ENCODE results near the gene UBE2U.
"Not testable (repeated sequence)": the region's sequence is repeated elsewhere in the genome, so short reads cannot be mapped to it uniquely, and the experiment has no call there.

The UBE2U gene

DNA sequence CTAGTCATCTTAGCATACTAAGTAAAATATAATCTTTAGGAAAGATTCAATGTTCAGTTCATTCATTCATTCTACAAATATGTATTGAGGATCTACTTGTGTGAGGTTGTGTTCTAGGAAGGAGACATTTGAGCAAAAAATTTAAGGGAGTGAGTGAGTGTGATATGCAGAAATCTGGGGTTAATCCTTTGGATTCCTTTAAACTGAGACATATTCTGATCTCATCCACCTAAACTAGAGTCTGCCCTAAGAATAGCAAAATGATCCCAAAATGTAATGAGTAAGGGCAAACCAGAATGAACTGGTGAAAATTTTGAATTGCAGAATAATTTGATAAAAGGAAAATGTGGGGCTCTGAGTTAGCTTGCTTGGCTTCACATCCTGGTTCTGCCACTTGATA lies 8.6 kb downstream of the UBE2U start:
- CTCF ChIA-PET: no interaction called here
- POLR2A ChIA-PET: no interaction called here
- no peak for DNase-seq (ENCODE audit: extremely low spot score)
- TF ChIP-seq, protein P1, sequence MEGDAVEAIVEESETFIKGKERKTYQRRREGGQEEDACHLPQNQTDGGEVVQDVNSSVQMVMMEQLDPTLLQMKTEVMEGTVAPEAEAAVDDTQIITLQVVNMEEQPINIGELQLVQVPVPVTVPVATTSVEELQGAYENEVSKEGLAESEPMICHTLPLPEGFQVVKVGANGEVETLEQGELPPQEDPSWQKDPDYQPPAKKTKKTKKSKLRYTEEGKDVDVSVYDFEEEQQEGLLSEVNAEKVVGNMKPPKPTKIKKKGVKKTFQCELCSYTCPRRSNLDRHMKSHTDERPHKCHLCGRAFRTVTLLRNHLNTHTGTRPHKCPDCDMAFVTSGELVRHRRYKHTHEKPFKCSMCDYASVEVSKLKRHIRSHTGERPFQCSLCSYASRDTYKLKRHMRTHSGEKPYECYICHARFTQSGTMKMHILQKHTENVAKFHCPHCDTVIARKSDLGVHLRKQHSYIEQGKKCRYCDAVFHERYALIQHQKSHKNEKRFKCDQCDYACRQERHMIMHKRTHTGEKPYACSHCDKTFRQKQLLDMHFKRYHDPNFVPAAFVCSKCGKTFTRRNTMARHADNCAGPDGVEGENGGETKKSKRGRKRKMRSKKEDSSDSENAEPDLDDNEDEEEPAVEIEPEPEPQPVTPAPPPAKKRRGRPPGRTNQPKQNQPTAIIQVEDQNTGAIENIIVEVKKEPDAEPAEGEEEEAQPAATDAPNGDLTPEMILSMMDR (IDR thresholded peaks at IDR 0.05; ENCODE audit: control extremely low read depth, extremely low read depth, low read depth, missing control alignments): no peak

DNA sequence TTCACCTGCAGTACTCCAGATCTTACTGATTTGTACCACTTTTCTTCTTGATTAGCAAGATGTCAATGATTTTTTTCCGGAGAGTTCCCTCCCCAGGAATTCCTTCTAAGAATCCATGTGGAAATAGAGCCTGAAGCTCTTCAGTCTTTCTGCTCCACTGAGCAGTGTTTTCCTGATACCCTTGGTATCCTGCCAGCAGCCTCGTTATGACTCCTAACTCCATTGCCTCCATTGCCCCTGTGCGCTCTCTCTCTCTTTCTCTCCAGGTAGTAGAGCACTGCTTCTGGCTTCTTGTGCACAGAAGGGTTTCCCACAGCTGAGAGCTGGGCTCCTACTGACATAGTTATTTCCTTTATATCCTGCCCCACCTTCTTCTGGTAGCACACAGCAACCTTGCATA lies 12.2 kb downstream of the UBE2U start:
- TF ChIP-seq, protein P1 (IDR thresholded peaks at IDR 0.05; ENCODE audit: control extremely low read depth, extremely low read depth, low read depth, missing control alignments): no peak
- CTCF ChIA-PET: no interaction called here
- no peak for DNase-seq (ENCODE audit: extremely low spot score)
- POLR2A ChIA-PET: no interaction called here

- ChIA-PET POLR2A (no interaction called here), CTCF (no interaction called here)
- DNase-seq (ENCODE audit: extremely low spot score): no peak
- TF ChIP-seq, protein P1 (IDR thresholded peaks at IDR 0.05; ENCODE audit: control extremely low read depth, extremely low read depth, low read depth, missing control alignments): no peak
Measured at GRCh38 chr1:64220241-64220640, 16.8 kb downstream of the UBE2U start.

DNA sequence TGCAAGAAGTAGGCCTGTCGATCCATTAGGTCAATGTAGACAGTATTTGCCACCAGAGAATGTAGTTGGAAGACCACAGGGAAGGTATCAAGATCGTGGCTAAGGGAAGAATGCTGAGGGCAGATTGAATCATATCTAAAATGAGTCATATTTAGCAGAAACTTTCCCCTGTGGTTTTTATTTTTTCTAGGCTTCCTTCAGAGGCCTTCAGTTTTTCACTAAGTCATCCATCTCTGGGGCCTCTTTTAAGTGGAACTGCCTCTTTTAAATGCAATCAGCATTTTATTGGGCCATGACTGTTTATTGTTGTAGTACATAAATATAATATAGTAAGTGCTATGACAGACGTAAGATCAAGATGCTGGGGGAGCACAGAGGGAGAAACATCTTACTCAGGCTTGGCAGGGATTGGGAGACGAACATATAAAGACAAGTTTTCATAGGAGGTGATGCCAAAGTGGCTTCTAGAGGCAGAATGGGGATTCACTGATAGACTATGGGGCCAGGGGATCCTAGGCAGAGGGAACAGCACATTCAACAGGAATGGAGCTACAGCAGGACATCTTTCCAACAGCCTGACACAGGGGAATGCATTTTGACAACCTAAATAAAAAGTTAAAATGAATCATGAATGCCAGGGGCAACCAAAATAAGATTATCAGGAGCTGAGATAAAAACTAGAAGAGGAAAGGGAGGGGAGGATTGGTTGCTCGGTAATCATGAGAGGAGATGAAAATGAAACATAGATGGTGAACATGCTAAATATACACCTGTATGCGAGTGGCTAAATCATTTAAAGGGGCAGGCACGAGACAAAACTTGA lies 20.1 kb downstream of the UBE2U start:
- POLR2A ChIA-PET: no interaction called here
- TF ChIP-seq, protein P1 (IDR thresholded peaks at IDR 0.05; ENCODE audit: control extremely low read depth, extremely low read depth, low read depth, missing control alignments): no peak
- CTCF ChIA-PET: interaction anchor here (1.3 to 1.4 kb wide), 2 partner anchors 23 to 86 kb away, joined by 3 read pairs; no protein-coding TSS in a partner anchor
- peak; percentile 24 for DNase-seq (ENCODE audit: extremely low spot score)

DNA sequence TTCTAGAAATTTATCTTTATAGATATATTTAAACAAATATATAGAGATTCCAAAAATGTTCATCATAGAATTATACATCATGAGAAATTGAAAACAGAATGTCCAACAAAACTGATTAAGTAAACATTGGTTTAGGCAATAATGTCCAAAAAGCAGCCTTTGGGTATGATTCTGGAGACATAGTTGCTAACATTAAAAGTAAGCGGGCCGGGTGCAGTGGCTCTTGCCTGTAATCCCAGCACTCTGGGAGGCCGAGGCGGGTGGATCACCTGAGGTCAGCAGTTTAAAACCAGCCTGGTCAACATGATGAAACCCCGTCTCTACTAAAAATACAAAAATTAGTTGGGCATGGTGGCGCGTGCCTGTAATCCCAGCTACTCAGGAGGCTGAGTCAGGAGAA lies 20.8 kb downstream of the UBE2U start:
- POLR2A ChIA-PET; DNase-seq (ENCODE audit: extremely low spot score); CTCF ChIA-PET: not testable (repeated sequence)

DNA sequence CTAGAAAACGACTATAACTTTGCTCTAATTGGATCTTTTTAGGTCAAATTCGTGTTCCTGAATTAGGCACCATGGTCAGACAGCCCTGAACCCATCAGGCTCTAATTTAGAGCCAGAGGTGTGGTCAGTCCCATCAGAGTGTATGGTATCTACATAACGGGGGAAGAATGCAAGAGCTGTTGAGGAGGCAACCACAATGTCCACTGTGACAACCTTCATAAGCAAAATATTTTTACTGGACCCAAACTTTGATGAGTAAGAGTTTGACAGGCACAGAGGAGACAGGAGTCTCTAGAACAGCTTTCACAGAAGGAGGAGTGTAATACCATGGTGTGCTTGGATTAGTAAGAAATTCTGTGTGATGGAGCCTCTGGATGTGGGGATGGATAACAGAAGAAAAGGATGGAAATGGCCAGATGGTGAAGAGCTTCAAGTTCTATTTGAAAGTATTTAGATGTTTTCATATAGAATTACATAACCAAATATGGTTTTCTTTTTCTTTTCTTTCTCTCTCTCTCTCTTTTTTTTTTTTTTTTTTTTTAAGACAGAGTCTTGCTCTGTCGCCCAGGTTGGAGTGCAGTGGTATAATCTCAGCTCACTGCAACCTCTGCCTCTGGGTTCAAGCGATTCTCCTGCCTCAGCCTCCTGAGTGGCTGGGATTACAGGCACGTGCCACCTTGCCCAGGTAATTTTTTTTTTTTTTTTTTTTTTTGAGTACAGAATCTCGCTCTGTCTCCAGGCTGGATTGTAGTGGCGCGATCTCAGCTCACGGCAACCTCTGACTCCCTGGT lies 24.9 kb downstream of the UBE2U start:
- ChIA-PET CTCF (interaction anchor here (1.0 kb wide), 1 partner anchor 18 kb away, joined by 3 read pairs; no protein-coding TSS in a partner anchor), POLR2A (no interaction called here)
- TF ChIP-seq, protein P1 (IDR thresholded peaks at IDR 0.05; ENCODE audit: control extremely low read depth, extremely low read depth, low read depth, missing control alignments): no peak
- no peak for DNase-seq (ENCODE audit: extremely low spot score)

- POLR2A ChIA-PET: no interaction called here
Measured at GRCh38 chr1:64229307-64229706, 25.9 kb downstream of the UBE2U start.

More at GRCh38 chr1:64229307-64229706, 25.9 kb downstream of the UBE2U start:
- TF ChIP-seq, protein P1 (IDR thresholded peaks at IDR 0.05; ENCODE audit: control extremely low read depth, extremely low read depth, low read depth, missing control alignments): no peak
- CTCF ChIA-PET: interaction anchor here (1.0 kb wide), 1 partner anchor 17 kb away, joined by 3 read pairs; no protein-coding TSS in a partner anchor
- DNase-seq (ENCODE audit: extremely low spot score): no peak

Data from GM10248 (cell line).